T-helper 9 cell (primary cell): Measurements from ENCODE around the gene SNAP25.

Source experiments
- DNase-seq: peaks from one replicate; pipeline ENCODE4 v3.0.0-alpha.2; 2020

SNAP25 gene

GRCh38 chr20:10336959-10337729, 118.5 kb downstream of the SNAP25 start:
- no peak for DNase-seq

- no peak for DNase-seq
Measured at GRCh38 chr20:10338426-10339180, 120.0 kb downstream of the SNAP25 start.

- DNase-seq, result no peak
Measured at GRCh38 chr20:10339609-10340008, 121.0 kb downstream of the SNAP25 start.

- DNase-seq, result no peak
Measured at GRCh38 chr20:10342152-10342551, 123.5 kb downstream of the SNAP25 start.

GRCh38 chr20:10344953-10345352, 126.3 kb downstream of the SNAP25 start:
- no peak for DNase-seq

GRCh38 chr20:10347086-10347880, 128.7 kb downstream of the SNAP25 start:
- DNase-seq, result no peak

GRCh38 chr20:10349118-10349517, 130.5 kb downstream of the SNAP25 start:
- no peak for DNase-seq

- no peak for DNase-seq
Measured at GRCh38 chr20:10350188-10350842, 131.7 kb downstream of the SNAP25 start.

- no peak for DNase-seq
Measured at GRCh38 chr20:10352934-10353824, 134.5 kb downstream of the SNAP25 start.

GRCh38 chr20:10356628-10357027, 138.0 kb downstream of the SNAP25 start:
- DNase-seq, result no peak
